T-helper 1 cell (primary cell): ENCODE results near the gene AHCYL1.

Source experiments
- DNase-seq, 5 donors: peaks; one replicate each; pipeline ENCODE4 v3.0.0-alpha.2; 2012 to 2020

The AHCYL1 gene

GRCh38 chr1:110040548-110040947, 56.0 kb downstream of the AHCYL1 start:
- DNase-seq = no peak

GRCh38 chr1:110043016-110043415, 58.5 kb downstream of the AHCYL1 start:
- DNase-seq = no peak

- no peak for DNase-seq
Measured at GRCh38 chr1:110047463-110047862, 62.9 kb downstream of the AHCYL1 start.

GRCh38 chr1:110048240-110048639, 63.7 kb downstream of the AHCYL1 start:
- DNase-seq = no peak

- DNase-seq = no peak
Measured at GRCh38 chr1:110048923-110049601, 64.5 kb downstream of the AHCYL1 start.

- DNase-seq = no peak
Measured at GRCh38 chr1:110049801-110050601, 65.4 kb downstream of the AHCYL1 start.

GRCh38 chr1:110050602-110051261, 66.2 kb downstream of the AHCYL1 start:
- DNase-seq = no peak

- no peak for DNase-seq
Measured at GRCh38 chr1:110051262-110051648, 66.7 kb downstream of the AHCYL1 start.

- peak in 4 of 5 donors; percentile 44 to 62 (median 48) for DNase-seq
Measured at GRCh38 chr1:110053552-110054428, 69.2 kb downstream of the AHCYL1 start.

- no peak for DNase-seq
Measured at GRCh38 chr1:110055493-110056284, 71.1 kb downstream of the AHCYL1 start.

- no peak for DNase-seq
Measured at GRCh38 chr1:110056285-110056683, 71.7 kb downstream of the AHCYL1 start.

GRCh38 chr1:110056776-110057175, 72.2 kb downstream of the AHCYL1 start:
- no peak for DNase-seq

- no peak for DNase-seq
Measured at GRCh38 chr1:110057963-110058518, 73.5 kb downstream of the AHCYL1 start.

- no peak for DNase-seq
Measured at GRCh38 chr1:110058591-110058990, 74.0 kb downstream of the AHCYL1 start.

- no peak for DNase-seq
Measured at GRCh38 chr1:110059133-110059863, 74.7 kb downstream of the AHCYL1 start.

- DNase-seq = peak; percentile 47 to 67 (median 59)
Measured at GRCh38 chr1:110060034-110060661, 75.6 kb downstream of the AHCYL1 start.

- no peak for DNase-seq
Measured at GRCh38 chr1:110060662-110061060, 76.1 kb downstream of the AHCYL1 start.

- no peak for DNase-seq
Measured at GRCh38 chr1:110061341-110061740, 76.8 kb downstream of the AHCYL1 start.

GRCh38 chr1:110062612-110063011, 78.0 kb downstream of the AHCYL1 start:
- DNase-seq = no peak

- DNase-seq = no peak
Measured at GRCh38 chr1:110063781-110064180, 79.2 kb downstream of the AHCYL1 start.
